Breast epithelium (tissue), 3 donors: Measurements from ENCODE around the gene AGAP4.
"Not testable (repeated sequence)": the region's sequence is repeated elsewhere in the genome, so short reads cannot be mapped to it uniquely, and the experiment has no call there.

Source experiments
- CTCF ChIP-seq, 3 donors: fragments of 450-650 bp; IDR thresholded peaks; one replicate each; pipeline ENCODE4 v1.5.1; 2016 to 2017; ENCODE audit warnings: antibody characterized with exemption in 3 of 3, mild to moderate bottlenecking in 3 of 3, moderate library complexity in 3 of 3
- POLR2A ChIP-seq: fragments of 450-650 bp; IDR thresholded peaks from one replicate; pipeline ENCODE4 v1.6.1; 2016; ENCODE audit warnings: antibody characterized with exemption, mild to moderate bottlenecking, moderate library complexity

GRCh38 chr10:45804996-45805395 lies 42.3 kb downstream of the AGAP4 start:
- TF ChIP-seq CTCF (IDR thresholded peaks at IDR 0.05); POLR2A: not testable (repeated sequence)
